ENCODE results near the gene KCTD3. TPM values are rescaled to one million over a fixed set of nuclear protein-coding genes. Genes with fewer than 3 reads are reported as not detected.

KCTD3 gene
- total and polyA plus RNA-seq, 2 of the 13 experiments (the other 11 are each of a cell fraction or from before 2014, with no cell fraction given), result 49.8 to 68.1 TPM

- TF ChIP-seq THAP9 (CRISPR knock-in tag; IDR thresholded peaks at IDR 0.05; ENCODE audit: borderline replicate concordance) (peak; percentile 50; the same call in 1 of the 2 replicates), ZNF564 (CRISPR knock-in tag; IDR thresholded peaks at IDR 0.05) (no peak), RAD51 (IDR thresholded peaks at IDR 0.05; ENCODE audit: borderline replicate concordance) (no peak), KLF13 (CRISPR knock-in tag; IDR thresholded peaks at IDR 0.05) (no peak), FUBP1 (CRISPR knock-in tag; IDR thresholded peaks at IDR 0.05; ENCODE audit: borderline replicate concordance) (no peak), ZXDC (CRISPR knock-in tag; IDR thresholded peaks at IDR 0.05) (no peak), ZSCAN21 (CRISPR knock-in tag; IDR thresholded peaks at IDR 0.05; ENCODE audit: borderline replicate concordance) (no peak), ATF2 (CRISPR knock-in tag; IDR thresholded peaks at IDR 0.05) (peak; percentile 68), ZNF326 (CRISPR knock-in tag; IDR thresholded peaks at IDR 0.05; ENCODE audit: borderline replicate concordance) (no peak), STAT6 (CRISPR knock-in tag; IDR thresholded peaks at IDR 0.05; ENCODE audit: borderline replicate concordance) (no peak; the same call in 1 of the 2 replicates), SOX6 (IDR thresholded peaks at IDR 0.05) (no peak), SOX6 (CRISPR knock-in tag; IDR thresholded peaks at IDR 0.05) (peak; percentile 61; the same call in 1 of the 2 replicates), GFI1 (CRISPR knock-in tag; IDR thresholded peaks at IDR 0.05; ENCODE audit: borderline replicate concordance) (peak; percentile 77; the same call in 1 of the 2 replicates), ZNF605 (CRISPR knock-in tag; IDR thresholded peaks at IDR 0.05) (no peak), KDM1A (CRISPR knock-in tag; IDR thresholded peaks at IDR 0.05) (no peak), HDAC2 (CRISPR knock-in tag; IDR thresholded peaks at IDR 0.05) (peak; percentile 55)
Observed at GRCh38 chr1:215566556-215567490, at the start of gene KCTD3 (continued).

All from HepG2 (cell line).